ENCODE measurements around the gene FBXW9. TPM values are rescaled to one million over a fixed set of nuclear protein-coding genes. Genes with fewer than 3 reads are reported as not detected.

Gene FBXW9
- total RNA-seq, 1 donor: 7.3 TPM

DNA sequence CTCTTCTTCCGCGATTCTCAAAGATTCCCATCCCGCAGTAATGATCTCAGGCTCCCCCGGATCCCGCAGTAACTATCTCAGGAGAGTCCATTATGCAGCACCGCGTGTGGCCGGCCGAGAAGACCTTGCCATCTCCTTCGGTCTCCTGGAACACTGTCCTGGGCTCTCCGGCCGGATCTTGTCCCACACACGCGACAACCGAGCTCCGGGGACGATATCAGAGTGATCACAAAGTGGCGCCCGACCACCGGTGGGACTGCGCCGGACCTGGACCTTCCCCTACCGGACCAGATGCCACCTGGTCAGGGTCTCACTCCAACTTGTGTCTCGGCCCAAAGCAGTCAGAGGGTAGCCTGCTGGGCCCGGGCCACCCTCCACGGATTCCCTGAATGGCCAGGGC lies 53.9 kb downstream of the FBXW9 start:
- no peak for DNase-seq (ENCODE audit: low read depth)
- no peak overlapping the region for H3K4me3 ChIP-seq (ENCODE audit: low read depth, low read length)
- TF ChIP-seq, protein P1, sequence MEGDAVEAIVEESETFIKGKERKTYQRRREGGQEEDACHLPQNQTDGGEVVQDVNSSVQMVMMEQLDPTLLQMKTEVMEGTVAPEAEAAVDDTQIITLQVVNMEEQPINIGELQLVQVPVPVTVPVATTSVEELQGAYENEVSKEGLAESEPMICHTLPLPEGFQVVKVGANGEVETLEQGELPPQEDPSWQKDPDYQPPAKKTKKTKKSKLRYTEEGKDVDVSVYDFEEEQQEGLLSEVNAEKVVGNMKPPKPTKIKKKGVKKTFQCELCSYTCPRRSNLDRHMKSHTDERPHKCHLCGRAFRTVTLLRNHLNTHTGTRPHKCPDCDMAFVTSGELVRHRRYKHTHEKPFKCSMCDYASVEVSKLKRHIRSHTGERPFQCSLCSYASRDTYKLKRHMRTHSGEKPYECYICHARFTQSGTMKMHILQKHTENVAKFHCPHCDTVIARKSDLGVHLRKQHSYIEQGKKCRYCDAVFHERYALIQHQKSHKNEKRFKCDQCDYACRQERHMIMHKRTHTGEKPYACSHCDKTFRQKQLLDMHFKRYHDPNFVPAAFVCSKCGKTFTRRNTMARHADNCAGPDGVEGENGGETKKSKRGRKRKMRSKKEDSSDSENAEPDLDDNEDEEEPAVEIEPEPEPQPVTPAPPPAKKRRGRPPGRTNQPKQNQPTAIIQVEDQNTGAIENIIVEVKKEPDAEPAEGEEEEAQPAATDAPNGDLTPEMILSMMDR (IDR thresholded peaks at IDR 0.05; ENCODE audit: insufficient read depth, low read depth, low read length): no peak

DNA sequence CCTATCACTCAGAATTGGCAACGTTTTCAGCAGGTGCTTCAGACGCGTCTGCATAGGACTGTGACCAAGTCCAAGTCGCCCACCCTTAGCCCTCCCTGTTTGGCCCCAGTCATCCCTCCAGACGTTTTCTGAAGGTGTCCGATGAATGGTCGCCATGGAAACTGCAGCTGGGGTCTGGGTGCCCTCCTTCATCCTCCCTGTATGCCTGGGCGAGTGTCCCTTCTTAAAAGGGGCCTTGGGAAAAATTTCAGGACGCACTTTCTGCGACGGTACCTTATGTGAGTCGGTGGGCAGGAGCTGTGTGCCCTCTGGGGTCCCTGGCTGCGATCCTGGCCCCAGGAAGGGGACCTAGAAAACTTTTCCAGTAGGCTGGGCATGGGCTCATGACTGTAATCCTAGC lies 55.0 kb downstream of the FBXW9 start:
- H3K4me3 ChIP-seq (ENCODE audit: low read depth, low read length): no peak overlapping the region
- TF ChIP-seq, protein P1 (IDR thresholded peaks at IDR 0.05; ENCODE audit: insufficient read depth, low read depth, low read length): no peak
- DNase-seq (ENCODE audit: low read depth): no peak

GRCh38 chr19:12639901-12640613 lies 56.4 kb downstream of the FBXW9 start:
- peak overlapping the region; percentile 21 for H3K4me3 ChIP-seq (ENCODE audit: low read depth, low read length)
- TF ChIP-seq, protein P1 (IDR thresholded peaks at IDR 0.05; ENCODE audit: insufficient read depth, low read depth, low read length): peak; percentile 77
- DNase-seq (ENCODE audit: low read depth): peak; percentile 74

Small RNA genes within 50 kb of the gene (small RNA-seq; reads per million reads assigned to genes)
- 17.0 reads per million, percentile 93 among the genes with 10 or more reads in this experiment for gene SNORD41

Other genes with a start within 250 kb of the FBXW9 start
- gene ZNF709, start 211.8 kb downstream of the FBXW9 start, total RNA-seq: 1.9 and 3.0 TPM in 2 replicates
- 6.0 and 6.4 TPM in 2 replicates for gene ZNF564, start 145.1 kb downstream of the FBXW9 start, total RNA-seq
- 5.2 and 7.8 TPM in 2 replicates for gene ZNF490, start 85.8 kb downstream of the FBXW9 start, total RNA-seq
- 17.4 and 20.3 TPM in 2 replicates for gene ZNF791, start 85.7 kb downstream of the FBXW9 start, total RNA-seq
- 22.9 and 25.8 TPM in 2 replicates for gene MAN2B1, start 29.9 kb downstream of the FBXW9 start, total RNA-seq
- 6.8 and 7.3 TPM in 2 replicates for gene WDR83, start 29.8 kb downstream of the FBXW9 start, total RNA-seq
- gene DHPS, start 14.8 kb downstream of the FBXW9 start, total RNA-seq: 45.7 and 50.1 TPM in 2 replicates
- gene GNG14, start 8.6 kb downstream of the FBXW9 start, total RNA-seq: not detected in 2 replicates
- 36.7 and 53.1 TPM in 2 replicates for gene TNPO2, start 27.3 kb upstream of the FBXW9 start, total RNA-seq
- gene TRIR, start 38.1 kb upstream of the FBXW9 start, total RNA-seq: 127 and 153 TPM in 2 replicates
- gene GET3, start 40.9 kb upstream of the FBXW9 start, total RNA-seq: 79.2 and 82.5 TPM in 2 replicates
- gene BEST2, start 55.2 kb upstream of the FBXW9 start, total RNA-seq: not detected in 2 replicates
- gene HOOK2, start 78.9 kb upstream of the FBXW9 start, total RNA-seq: 12.2 and 15.1 TPM in 2 replicates
- gene JUNB, start 94.9 kb upstream of the FBXW9 start, total RNA-seq: 88.1 and 107 TPM in 2 replicates
- 222 and 230 TPM in 2 replicates for gene PRDX2, start 105.2 kb upstream of the FBXW9 start, total RNA-seq
- gene THSD8, start 105.4 kb upstream of the FBXW9 start, total RNA-seq: not detected in 2 replicates
- 20.0 and 22.9 TPM in 2 replicates for gene RNASEH2A, start 110.0 kb upstream of the FBXW9 start, total RNA-seq
- not detected in 2 replicates for gene RTBDN, start 137.9 kb upstream of the FBXW9 start, total RNA-seq
- gene MAST1, start 141.9 kb upstream of the FBXW9 start, total RNA-seq: under 0.01 TPM in 2 replicates
- 14.7 and 18.7 TPM in 2 replicates for gene DNASE2, start 184.8 kb upstream of the FBXW9 start, total RNA-seq
- gene KLF1, start 190.6 kb upstream of the FBXW9 start, total RNA-seq: not detected in 2 replicates
- 17.3 and 19.6 TPM in 2 replicates for gene GCDH, start 194.5 kb upstream of the FBXW9 start, total RNA-seq
- under 0.01 TPM in 2 replicates for gene SYCE2, start 222.7 kb upstream of the FBXW9 start, total RNA-seq
- 65.2 and 70.2 TPM in 2 replicates for gene FARSA, start 237.1 kb upstream of the FBXW9 start, total RNA-seq
- 2,107 and 2,588 TPM in 2 replicates for gene CALR, start 242.0 kb upstream of the FBXW9 start, total RNA-seq
- gene RAD23A, start 249.2 kb upstream of the FBXW9 start, total RNA-seq: 91.1 and 92.8 TPM in 2 replicates